Suppressor macrophage treated with lipopolysaccharide for 1 hour (primary cell): ENCODE results near the gene ALOX12.
A peak's percentile ranks its signal among the peaks of the same experiment; 100 is the strongest.

Experiments used
- DNase-seq, 3 donors: peaks; one replicate each; pipeline ENCODE4 v3.0.0-alpha.2; 2020 to 2022

ALOX12 gene

DNA sequence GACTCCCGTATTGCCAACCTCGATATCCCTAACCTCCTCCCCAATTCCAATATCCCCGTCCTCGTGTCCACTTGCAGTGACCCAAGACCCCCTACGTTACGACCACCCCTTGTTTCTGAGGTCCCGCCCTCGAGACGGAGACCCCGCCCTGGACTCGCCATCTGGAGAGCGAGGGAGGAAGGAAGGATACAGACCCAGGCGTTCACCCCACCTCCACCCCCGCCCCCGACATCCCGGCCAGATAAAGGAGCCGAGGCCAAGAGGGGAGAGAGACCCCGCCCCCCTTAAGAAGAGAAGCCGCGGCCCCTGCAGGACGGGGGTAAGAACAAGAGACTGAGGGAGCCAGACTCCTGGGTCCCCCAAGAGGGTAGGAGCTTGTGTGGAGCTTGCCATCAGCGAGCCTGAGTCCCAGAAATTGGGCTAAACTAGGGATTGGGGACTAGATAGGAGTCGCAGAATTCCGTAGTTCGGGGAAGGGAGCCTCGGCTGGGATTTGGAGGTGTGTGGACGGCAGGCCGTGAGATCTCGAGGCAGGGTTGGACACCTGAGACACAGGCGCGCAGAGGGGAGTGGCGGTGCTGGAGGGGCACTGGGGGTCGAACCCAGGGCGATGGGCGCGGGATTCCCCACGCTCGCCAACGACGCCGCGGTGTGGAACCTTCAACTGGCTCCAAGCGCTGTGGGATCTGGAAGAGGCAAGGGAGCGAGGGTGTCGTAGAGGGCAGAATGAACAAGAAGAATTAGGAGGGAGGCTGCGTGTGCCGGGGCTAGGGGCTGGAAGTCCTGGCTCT is 27.1 kb downstream of the ALOX12 start, which contains the start of gene BCL6B:
Gene BCL6B, plus strand, starts transcription at position 270 of the 791 bp plus-strand sequence. CDS start 622 bp downstream, outside the sequence.
- no peak for DNase-seq

DNA sequence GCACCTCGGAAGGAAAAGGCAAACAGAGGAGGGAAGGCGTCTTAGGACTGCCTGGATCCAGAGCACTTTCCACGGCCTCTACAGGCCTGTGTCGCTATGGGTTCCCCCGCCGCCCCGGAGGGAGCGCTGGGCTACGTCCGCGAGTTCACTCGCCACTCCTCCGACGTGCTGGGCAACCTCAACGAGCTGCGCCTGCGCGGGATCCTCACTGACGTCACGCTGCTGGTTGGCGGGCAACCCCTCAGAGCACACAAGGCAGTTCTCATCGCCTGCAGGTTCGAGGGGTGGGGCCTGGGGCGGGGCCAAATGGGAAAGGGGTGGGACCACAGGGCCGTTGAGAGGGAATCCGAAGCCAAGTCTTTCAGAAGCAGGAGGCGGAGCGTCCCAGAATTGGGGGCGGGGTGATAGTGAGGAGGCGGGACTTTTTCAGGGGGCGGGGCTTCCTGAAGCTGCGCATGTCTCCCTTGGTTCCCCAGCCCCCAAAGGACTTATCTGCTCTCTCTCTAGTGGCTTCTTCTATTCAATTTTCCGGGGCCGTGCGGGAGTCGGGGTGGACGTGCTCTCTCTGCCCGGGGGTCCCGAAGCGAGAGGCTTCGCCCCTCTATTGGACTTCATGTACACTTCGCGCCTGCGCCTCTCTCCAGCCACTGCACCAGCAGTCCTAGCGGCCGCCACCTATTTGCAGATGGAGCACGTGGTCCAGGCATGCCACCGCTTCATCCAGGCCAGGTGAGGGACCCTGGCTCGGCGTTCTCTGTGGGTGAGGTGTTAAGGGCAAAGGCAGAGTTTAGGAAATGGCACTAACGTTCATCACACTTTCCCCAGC is 27.9 kb downstream of the ALOX12 start:
- peak; percentile 95 to 96 (median 96) for DNase-seq

DNA sequence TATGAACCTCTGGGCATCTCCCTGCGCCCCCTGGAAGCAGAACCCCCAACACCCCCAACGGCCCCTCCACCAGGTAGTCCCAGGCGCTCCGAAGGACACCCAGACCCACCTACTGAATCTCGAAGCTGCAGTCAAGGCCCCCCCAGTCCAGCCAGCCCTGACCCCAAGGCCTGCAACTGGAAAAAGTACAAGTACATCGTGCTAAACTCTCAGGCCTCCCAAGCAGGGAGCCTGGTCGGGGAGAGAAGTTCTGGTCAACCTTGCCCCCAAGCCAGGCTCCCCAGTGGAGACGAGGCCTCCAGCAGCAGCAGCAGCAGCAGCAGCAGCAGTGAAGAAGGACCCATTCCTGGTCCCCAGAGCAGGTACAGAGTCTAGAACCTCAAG is 28.5 kb downstream of the ALOX12 start:
- no peak for DNase-seq

DNA sequence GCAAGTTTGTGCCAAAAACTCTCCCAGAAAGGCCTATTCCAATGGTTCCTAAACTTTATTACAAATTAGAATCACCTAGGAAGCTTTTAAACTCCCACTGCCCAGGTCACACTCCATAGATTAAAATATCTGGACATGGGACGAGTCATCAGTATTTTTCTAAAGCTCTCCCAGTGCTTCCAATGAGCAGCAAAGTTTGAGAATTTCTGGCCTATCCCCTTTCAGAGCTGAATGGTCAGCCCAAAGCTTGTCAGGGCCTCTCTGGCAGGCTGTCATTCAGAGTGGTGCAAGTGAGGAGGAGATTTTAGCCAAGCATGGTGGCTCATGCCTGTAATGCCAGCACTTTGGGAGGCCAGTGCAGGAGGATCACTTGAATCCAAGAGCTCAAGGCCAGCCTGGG is 29.4 kb downstream of the ALOX12 start:
- no peak for DNase-seq

DNA sequence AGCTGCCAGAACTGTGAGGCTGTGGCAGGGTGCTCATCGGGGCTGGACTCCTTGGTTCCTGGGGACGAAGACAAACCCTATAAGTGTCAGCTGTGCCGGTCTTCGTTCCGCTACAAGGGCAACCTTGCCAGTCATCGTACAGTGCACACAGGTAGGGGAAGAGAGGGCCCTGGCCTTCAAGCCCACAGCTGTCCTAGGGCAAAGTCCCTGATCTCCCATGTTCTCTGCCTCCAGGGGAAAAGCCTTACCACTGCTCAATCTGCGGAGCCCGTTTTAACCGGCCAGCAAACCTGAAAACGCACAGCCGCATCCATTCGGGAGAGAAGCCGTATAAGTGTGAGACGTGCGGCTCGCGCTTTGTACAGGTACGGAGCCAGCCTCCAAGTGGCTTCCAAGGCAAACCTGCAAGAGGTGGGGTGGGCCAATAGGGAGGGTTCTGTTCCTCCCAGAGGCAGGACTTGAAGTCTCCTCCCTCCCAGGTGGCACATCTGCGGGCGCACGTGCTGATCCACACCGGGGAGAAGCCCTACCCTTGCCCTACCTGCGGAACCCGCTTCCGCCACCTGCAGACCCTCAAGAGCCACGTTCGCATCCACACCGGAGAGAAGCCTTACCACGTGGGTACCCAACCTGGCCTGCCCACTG is 30.7 kb downstream of the ALOX12 start:
- no peak for DNase-seq

DNA sequence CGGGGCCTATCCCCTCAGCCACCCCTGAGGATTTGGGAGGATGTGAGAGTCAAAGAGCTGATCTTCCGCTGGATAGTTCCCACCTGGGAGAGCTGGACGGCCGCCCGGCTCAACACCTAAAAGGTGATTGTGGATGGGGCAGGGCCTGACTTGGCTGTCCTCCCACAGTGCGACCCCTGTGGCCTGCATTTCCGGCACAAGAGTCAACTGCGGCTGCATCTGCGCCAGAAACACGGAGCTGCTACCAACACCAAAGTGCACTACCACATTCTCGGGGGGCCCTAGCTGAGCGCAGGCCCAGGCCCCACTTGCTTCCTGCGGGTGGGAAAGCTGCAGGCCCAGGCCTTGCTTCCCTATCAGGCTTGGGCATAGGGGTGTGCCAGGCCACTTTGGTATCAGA is 31.5 kb downstream of the ALOX12 start:
- no peak for DNase-seq

DNA sequence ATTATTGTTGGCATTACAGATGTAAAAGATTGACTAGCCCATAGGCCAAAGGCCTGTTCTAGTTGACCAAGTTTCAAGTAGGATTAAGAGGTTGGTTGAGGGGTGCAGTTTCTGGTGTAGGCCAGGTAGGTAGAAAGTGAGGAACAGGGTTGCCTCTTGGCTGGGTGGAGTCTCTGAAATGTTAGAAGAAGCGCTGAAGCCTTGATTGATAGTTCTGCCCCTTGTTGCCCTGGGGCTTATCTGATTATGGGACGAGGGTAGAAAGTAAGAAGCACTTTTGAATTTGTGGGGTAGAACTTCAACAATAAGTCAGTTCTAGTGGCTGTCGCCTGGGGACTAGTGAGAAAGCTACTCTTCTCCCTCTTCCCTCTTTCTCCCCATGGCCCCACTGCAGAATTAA is 33.2 kb downstream of the ALOX12 start:
- DNase-seq: no peak

DNA sequence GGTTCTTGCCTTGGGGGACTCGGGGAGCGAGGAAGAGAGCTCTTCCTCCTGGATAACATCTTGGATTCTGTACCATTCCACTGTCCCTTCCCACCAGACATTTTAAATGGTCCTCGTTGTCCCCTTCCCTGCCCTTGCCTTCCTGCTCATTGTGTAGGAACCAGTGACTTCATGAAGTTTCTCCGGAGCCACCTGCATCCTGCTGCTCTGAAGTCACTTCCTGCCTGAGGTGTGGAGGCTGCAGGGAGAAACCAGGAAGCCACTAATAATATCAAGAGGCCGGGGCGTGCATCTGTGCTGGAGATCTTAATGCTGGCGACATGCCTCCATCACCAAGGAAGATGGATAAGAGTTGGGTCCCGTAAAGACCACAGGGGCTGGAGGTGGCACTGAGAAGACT is 33.8 kb downstream of the ALOX12 start:
- peak; percentile 52 to 62 (median 53) for DNase-seq

DNA sequence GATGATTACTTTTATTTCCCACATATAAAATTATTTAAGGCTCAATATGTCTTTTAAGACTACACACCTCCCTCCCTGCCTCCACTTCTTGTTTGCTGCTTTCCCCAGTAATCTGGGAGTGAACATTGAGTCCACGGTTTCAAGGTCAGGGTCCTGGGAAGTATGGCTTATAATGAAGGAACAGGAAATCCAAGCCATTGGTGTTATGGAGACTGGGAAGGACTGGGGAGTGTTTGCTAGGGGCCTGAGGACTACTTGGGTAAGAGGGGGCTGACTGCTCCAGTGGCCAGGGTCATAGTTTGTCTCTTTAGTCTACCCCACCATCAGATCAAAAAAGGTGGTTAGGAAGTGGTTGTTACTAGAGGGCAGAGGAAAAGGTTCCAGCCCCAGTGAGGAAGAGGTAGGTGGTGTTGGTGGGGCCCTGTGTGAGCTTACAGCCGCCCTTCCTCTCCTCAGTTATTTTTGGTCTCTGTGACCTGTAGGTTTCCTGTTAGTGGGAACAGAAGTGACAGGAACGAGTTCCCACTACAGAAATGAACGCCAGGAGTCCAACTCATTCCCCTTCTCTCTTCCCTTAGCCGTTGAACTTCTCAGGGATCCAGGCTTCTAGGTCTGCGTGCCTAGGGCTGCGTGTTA is 39.2 kb downstream of the ALOX12 start:
- peak in 2 of 3 donors; percentile 28 to 34 for DNase-seq

DNA sequence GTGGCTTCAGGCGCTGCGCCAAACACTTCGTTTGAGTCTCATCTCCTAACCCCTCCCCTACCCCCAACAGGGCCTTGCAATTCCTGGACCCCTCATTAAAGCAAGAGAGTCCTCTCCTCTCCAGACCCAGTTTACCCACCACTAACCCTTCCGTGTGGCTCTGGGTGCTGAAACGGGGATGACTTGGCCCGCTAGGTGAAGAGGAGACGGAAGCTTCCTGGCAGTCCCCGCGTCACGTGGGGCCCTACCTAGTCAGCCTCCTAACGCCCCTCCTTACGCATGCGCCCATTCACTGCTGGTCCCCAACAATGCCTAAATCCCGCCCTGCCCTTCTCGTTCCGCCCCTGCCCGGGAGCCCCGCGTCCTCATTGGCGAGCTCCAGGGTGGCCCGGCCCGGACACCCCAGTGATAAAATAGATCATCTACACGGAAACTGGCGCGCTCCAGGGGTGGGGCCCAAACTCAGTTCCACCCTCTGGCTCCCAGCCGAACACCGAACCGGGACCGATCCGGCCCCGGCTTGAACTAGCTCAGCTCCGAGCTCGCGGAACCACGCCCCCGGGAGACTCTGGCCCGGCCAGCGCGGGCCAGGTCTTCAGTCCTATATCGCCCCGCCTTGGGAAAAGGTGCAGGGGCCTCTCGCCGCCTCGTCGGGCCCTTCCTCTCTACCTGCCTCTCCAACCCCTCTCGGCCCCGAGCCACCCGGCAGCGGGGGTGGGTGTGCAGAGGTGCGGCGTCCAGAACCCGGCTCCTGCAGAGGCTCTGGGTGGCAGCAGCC is 39.9 kb downstream of the ALOX12 start, which contains the start of gene SLC16A13:
Gene SLC16A13, plus strand, starts transcription at position 425 of the 778 bp plus-strand sequence. CDS start 368 bp downstream, outside the sequence.
- peak; percentile 96 to 97 (median 97) for DNase-seq

DNA sequence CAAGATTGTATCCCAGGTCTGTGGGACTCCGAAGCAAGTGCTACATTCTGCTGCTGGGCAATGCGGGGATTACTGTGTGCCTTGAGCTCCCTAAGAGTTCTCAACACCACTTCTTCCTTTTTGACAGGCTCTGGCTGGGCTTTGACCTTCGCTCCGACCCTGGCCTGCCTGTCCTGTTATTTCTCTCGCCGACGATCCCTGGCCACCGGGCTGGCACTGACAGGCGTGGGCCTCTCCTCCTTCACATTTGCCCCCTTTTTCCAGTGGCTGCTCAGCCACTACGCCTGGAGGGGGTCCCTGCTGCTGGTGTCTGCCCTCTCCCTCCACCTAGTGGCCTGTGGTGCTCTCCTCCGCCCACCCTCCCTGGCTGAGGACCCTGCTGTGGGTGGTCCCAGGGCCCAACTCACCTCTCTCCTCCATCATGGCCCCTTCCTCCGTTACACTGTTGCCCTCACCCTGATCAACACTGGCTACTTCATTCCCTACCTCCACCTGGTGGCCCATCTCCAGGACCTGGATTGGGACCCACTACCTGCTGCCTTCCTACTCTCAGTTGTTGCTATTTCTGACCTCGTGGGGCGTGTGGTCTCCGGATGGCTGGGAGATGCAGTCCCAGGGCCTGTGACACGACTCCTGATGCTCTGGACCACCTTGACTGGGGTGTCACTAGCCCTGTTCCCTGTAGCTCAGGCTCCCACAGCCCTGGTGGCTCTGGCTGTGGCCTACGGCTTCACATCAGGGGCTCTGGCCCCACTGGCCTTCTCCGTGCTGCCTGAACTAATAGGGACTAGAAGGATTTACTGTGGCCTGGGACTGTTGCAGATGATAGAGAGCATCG is 42.4 kb downstream of the ALOX12 start:
- no peak for DNase-seq

DNA sequence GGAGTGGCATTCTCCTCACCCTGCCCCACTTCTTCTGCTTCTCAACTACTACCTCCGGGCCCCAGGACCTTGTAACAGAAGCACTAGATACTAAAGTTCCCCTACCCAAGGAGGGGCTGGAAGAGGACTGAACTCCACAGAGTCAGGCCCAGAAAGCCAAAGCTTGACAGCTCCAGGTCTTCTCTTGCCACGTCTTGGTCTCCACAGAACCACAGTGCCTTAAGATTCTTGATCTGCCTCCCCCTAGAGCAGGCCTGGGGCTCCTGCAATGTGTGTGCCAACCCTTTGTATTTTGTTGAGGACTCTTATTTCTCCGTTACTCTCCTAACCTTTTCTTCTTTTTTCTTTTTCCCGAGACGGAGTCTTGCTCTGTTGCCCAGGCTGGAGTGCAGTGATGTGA is 44.0 kb downstream of the ALOX12 start:
- no peak for DNase-seq

DNA sequence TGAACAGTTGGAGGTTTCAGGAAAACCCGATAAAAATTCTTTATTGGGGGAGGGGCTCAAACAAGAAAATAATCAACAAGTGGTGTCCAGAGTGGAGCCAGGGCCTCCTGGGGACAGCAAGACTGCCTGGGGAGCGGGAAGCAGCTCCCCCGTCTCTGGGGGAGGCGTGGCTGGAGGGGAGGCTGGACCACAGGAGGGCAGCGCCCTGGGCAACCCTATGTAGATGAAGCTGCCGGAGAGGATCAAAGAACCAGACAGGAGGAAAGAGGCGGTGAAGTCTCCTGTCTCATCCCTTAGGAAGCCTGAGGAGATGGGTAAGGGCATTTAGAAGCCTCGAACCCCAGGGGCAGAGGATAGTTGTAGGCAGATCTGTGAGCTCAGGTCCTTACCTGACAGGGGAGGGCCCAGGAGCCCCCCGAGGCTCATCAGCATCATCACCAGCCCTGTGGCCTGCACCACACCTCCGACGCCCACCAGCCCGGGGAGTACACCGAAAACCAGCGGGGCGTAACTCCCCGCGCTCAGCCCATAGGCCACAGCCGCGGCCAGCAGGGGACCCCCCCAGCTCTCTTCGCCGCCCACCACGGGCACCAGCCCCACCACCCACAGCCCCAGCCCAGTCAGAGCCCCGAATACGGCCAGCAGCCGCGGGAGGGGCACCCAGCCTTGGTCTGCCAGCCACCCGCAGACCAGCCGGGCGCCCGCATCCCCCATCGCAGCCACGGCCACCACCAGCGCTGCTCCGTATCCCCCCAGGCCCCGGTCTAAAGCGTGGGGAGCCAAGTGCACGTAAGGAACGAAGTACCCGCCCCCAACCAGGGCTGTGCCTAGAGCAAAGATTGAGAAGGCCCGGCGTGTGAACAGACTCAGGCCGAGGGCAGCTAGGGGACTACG is 46.0 kb downstream of the ALOX12 start:
- no peak for DNase-seq

DNA sequence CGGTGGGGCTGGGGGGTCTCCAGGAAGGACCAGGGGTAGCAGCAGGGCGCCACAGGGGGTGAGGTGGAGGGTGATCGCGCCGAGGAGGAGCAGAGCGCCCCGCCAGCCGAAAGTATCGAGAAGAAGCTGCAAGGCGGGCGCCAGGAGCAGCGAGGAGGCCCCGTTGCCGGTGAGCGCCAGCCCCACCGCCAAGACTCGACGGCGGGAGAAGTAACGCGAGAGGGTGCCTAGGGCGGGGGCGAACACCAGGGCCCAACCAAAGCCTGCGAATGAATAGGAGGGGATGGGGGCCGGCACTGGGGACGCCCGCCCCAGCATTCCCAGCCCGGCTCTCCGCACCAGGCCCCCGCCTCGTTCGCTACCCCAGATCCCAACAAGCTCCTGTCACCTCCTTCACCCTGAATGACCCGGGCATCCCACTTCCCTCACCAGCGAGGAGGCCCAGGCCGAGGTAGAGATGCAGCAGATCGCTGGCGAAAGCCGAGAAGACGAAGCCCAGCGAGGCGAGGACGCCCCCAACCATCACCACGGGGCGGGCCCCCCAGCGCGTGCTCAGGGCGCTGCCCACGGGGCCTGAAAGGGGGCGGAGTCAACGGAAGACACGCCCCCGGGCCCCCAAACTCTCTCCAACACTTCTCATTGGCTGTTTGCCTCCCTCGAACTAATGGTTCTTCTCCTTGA is 46.8 kb downstream of the ALOX12 start:
- DNase-seq: no peak

DNA sequence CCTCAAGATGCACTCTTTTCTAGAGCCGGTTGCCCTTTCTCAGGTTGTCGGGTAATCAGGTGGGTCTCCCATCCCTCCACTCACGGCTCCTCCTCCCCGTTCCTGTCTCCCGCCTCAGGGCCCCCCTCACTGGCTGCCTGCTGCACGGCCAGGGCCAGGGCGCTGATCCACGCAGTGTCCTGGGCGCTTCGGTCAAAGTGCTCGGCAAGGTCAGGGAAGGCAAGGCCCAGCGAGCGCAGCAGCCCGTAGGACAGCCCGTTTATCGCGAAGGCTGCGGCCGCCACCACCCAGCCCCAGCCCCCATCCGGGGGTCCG is 47.3 kb downstream of the ALOX12 start:
- DNase-seq: no peak

DNA sequence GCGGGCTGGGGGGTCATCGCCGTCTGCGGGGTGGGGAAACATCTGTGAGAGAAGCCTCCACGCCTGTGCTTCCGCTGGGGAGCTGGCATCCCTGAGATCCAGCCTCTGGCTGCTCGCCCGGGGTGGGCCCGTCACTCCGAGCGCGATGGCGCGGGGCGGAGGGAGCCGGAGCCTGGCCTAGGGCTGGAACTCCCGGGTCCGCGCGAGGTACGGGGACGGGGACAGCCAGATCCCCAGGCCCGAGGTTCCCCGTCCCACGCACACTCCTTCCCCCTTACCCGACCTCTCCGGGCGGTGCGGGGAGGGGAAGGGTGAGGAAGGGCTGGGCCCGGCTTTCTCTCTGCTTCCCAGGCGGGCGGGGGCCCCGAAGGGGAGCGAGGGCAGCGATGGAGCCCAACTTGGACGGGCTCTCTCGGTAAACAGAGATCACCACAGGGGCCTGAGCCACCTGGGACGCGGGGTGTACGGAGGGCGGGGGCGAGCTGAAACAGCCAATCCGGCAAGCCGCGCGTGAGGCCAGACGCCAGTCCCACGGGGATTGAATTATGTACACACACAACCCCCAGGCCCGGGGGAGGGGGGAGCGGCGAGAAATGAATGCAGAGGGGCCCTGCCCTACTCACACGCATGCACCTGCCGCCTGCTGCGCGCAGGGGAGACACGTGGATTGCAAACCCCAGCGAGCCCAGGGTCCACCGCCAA is 47.8 kb downstream of the ALOX12 start, which contains the start of gene SLC16A11:
Gene SLC16A11, minus strand, starts transcription at position 596 of the 702 bp plus-strand sequence. Its CDS starts 579 bp downstream, at position 17.
- peak; percentile 27 to 55 (median 30) for DNase-seq

DNA sequence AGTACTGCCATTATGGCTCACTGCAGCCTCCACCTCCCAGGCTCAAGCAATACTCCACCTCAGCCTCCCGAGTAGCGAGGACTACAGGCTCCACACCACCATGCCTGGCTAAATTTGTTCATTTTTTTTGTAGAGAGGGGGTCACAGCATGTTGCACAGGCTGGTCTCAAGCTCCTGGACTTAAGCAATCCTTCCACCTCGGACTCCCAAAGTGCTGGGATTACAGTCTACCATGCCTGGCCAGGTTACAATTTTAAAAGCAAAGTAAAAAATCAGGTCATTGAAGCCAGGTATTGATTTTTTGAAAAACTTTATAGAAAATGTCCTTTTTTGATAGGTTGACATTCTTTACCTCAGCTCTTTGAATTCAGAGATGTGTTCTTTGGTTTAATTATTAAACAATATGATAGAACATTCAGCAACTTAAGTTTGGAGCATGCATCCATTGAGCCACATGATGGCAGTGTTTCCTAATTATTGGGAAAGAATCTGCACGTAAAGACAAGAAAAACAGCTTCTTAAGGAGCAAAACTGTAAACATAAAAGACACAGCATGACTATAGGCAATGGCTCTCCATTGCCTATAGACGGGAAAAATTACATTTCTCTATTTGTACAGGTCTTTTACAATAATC is 49.8 kb downstream of the ALOX12 start:
- DNase-seq: peak; percentile 70 to 90 (median 85)

DNA sequence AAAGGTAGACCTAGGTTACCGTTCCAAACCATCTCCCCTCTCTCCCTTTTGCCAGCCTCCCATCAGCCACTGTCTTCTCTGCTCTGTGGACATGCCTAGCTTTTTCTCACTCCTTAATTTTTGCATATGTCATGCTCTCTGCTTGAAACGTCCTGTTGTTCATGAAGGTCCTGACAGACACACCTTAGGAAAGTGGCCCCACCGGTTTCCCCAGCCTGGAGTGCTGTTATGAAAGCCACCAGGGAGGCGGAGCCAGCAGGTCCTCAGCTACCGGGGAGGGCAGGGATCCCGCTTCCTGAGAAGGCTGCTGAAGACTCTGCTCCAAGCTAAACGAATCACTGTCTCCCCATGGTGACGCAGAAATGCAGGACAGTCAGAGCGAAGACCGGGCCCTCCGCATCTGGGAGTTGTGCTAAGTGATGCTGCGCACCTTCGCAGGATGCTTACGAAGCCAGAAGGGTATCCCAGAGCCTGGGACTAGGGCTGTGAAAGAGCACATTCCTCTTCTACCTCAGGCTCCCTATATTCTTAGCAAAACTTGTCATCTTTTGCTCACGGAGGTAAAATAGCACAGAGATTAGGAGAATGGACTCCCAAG is 50.4 kb downstream of the ALOX12 start:
- DNase-seq: no peak
